AG09319 (cell line): ENCODE data around the gene SCFD1.
"Not testable (repeated sequence)": the region's sequence is repeated elsewhere in the genome, so short reads cannot be mapped to it uniquely, and the experiment has no call there.

Experiments used
- DNase-seq: peaks from one replicate; pipeline ENCODE4 v3.0.0-alpha.2; 2010; ENCODE audit warnings: low read depth; ENCODE audit errors: extremely low read depth
- TF ChIP-seq, protein P1 (sequence below): IDR thresholded peaks from 2 replicates; pipeline ENCODE4 v1.5.1; 2011; ENCODE audit warnings: low read depth, mild to moderate bottlenecking, inconsistent platforms, low read length, moderate library complexity

SCFD1 gene, protein sequence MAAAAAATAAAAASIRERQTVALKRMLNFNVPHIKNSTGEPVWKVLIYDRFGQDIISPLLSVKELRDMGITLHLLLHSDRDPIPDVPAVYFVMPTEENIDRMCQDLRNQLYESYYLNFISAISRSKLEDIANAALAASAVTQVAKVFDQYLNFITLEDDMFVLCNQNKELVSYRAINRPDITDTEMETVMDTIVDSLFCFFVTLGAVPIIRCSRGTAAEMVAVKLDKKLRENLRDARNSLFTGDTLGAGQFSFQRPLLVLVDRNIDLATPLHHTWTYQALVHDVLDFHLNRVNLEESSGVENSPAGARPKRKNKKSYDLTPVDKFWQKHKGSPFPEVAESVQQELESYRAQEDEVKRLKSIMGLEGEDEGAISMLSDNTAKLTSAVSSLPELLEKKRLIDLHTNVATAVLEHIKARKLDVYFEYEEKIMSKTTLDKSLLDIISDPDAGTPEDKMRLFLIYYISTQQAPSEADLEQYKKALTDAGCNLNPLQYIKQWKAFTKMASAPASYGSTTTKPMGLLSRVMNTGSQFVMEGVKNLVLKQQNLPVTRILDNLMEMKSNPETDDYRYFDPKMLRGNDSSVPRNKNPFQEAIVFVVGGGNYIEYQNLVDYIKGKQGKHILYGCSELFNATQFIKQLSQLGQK

DNA sequence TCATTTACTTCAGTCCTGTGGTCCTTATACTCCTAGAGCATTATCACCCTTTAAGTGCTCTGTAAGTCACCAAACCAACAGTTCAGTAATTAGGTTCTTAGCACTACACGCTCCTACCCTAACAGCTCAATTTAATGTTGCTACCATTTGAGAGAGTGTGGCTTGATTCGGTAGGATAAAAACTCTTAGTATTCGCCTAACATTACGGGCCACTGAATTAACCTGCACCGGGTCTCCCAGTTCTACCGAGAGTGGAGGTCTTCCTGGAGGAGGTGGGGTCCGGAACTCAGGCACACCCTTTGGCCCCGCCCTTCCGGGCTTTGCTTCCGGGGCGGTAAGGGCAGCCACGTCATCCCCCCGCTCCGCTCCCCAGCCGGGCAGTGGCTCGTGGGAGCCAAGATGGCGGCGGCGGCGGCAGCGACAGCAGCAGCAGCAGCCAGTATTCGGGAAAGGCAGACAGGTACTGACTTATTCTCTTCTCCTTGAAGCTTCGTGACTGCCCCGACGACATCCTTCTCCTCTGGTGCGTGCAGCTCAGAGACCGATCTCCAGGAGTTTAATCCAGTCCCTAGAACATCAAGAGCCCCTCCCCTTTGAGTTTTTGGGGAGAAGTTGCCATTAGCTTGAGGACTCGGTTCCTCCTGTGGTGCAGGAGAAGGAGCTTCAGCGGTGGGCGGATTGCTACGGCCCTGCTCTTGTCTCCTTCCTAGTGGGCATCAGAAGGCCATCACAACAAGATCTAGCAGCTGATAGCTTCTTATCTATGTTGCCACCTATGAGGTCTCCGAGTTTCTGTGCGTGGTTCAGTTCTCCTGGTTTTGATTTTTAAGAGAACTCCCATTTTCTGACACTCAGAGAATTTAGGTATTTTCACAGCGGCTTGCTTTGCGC lies at the start of gene SCFD1:
Gene SCFD1 (plus strand): TSS at position 380 of the 891 bp plus-strand sequence. CDS start 20 bp downstream, at position 400.
- DNase-seq: peak; percentile 62

DNA sequence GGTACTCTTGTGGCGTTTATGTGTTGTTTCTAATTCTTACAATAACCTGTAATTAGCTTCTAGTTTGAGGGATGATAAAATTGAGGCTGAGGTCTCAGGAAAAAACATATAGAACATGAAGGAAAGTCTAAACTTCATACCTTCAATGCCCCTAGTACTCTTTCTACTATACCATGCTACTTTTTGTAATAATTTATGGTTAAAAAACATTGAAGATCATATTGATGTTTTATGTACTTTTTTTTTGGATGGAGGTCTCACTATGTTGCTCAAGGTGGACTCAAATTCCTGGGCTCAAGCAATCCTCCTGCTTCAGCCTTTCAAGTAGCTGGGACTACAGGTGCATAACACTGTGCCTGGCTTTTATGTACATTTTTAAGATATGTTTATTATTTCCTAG lies 49.3 kb upstream of the SCFD1 start:
- TF ChIP-seq, protein P1, sequence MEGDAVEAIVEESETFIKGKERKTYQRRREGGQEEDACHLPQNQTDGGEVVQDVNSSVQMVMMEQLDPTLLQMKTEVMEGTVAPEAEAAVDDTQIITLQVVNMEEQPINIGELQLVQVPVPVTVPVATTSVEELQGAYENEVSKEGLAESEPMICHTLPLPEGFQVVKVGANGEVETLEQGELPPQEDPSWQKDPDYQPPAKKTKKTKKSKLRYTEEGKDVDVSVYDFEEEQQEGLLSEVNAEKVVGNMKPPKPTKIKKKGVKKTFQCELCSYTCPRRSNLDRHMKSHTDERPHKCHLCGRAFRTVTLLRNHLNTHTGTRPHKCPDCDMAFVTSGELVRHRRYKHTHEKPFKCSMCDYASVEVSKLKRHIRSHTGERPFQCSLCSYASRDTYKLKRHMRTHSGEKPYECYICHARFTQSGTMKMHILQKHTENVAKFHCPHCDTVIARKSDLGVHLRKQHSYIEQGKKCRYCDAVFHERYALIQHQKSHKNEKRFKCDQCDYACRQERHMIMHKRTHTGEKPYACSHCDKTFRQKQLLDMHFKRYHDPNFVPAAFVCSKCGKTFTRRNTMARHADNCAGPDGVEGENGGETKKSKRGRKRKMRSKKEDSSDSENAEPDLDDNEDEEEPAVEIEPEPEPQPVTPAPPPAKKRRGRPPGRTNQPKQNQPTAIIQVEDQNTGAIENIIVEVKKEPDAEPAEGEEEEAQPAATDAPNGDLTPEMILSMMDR: no peak
- no peak for DNase-seq

More for the DNA sequence above, at the start of gene SCFD1:
- TF ChIP-seq, protein P1: no peak

DNA sequence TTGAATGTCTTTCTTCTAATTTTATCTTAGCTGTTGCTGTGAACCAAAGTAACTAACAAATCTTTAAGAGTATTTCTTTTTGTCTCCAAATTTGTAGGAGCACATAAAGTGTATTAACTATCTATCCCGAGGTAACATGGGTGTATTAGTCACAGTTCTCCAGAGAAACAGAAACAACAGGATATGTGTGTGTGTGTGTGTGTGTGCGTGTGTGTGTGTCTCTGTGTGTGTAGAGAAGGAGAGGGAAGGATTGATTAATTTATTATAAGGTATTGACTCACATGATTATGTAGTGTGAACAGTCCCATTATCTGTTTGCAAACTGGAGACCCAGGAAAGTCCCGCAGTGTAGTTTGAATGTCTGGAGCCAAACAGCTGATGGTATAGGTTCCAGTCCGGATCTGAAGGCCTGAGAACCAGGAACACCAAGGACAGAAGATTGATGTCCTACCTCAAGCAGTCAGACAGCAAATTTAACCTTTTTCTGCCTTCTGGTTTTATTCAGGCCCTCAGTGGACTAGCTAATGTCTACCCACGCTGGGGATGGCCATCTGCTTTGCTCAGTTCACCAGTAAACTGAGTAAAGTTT lies 48.8 kb upstream of the SCFD1 start:
- no peak for DNase-seq
- TF ChIP-seq, protein P1: no peak

DNA sequence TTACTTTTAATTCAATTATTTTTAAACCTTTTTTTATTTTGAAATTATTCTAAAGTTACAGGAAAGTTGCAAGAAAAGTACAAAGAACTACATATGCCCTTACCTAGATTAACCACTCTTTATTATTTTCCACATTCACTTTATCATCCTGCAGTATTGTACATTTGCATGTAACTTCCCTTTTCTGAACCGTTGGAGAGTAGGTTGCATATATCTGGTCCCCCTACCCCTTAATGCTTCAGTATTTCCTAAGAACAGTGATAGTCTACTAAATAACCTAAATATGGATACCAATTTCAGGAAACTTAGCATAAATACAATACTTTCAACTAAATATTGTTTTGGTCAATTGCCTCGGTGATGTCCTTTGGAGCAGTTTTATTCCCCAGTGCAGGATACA lies 48.2 kb upstream of the SCFD1 start:
- TF ChIP-seq, protein P1: no peak
- DNase-seq: no peak

DNA sequence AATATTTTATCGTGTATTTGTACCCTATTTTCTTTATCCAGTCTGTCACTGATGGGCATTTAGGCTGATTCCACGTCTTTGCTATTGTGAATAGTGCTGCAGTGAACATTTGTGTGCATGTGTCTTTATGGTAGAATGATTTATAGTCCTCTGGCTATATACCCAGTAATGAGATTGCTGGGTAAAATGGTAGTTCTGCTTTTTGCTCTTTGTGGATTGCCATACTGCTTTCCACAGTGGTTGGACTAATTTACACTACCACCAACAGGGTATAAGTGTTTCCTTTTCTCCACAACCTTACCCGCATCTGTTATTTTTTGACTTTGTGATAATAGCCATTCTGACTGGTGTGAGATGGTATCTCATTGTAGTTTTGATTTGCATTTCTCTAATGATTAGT lies 47.3 kb upstream of the SCFD1 start:
- DNase-seq: not testable (repeated sequence)

DNA sequence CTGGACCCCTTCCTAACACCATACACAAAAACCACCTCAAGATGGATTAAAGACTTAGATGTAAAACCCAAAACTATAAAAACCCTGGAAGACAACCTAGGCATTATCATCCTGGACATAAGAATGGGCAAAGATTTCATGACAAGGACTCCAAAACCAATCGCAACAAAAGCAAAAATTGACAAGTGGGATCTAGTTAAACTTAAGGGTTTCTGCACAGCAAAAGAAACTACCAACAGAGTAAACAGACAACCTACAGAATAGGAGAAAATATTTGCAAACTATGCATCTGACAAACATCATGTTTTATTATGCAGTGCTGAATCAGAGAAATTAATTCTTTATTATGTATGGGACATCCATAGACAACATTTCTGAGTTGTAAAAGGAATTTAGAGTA lies 45.8 kb upstream of the SCFD1 start:
- not testable (repeated sequence) for DNase-seq

DNA sequence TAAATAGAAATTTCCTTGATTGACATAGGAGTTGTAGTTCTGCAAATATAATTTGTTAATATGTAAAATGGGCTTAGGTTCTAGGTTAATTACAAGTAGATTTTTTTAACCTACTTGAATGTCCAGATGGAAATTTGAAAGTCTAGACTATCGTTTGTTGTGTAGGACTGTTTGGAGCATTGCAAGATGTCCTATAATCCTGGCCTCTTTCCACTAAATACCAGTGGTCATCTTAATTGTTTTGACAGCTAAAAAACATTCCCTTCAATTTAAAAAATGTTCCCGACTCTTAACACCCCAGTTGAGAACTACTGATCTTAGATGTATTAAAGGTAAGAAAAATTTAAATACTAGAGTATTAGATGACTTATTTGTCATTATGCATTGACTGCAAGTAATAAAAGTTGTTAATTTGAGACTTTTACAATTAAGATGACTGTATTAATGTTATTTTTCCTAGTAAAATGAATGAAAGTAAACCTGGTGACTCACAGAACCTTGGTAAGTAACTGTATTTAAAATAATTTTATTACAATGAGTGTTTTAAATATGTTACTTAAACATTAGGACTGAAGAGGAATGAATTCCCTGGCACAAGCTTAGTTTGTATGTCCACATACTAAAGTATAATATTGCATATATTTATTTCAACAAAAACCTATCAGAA lies 41.4 kb upstream of the SCFD1 start:
- TF ChIP-seq, protein P1: no peak
- DNase-seq: no peak
